Erythroblast (primary cell): ENCODE results near the gene BRPF1.

Source experiments
- GATA1 ChIP-seq: IDR thresholded peaks from 2 replicates; pipeline ENCODE4 v1.6.1; 2011; ENCODE audit warnings: low read depth, mild to moderate bottlenecking, control low read depth, low read length, moderate library complexity
- POLR2A ChIP-seq: IDR thresholded peaks from 2 replicates; pipeline ENCODE4 v1.6.1; 2011; ENCODE audit warnings: mild to moderate bottlenecking, low read length

DNA sequence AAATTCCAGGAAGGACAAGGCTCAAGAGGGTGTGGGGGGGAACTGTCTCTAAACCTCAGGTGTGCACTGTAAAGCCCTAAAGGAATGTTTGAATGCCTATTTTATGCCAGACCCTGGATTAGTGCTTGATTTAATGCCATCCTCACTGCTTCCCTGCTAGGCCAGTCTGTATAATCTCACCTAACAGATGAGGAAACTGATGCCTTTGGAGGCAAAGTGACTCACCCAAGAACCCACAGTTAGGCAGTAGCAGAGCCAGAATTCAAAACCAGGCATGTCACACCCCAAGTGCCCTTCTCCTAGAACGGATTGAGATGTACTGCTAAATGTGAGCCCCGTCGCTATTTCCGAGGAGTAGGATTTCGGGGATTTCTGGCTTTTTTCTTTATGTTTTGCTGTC, 30.4 kb downstream of the BRPF1 start:
- TF ChIP-seq POLR2A (no peak), GATA1 (no peak)
